ENCODE results near the gene ARID1B. TPM values are rescaled to one million over a fixed set of nuclear protein-coding genes. Genes with fewer than 3 reads are reported as not detected.

ARID1B gene
- total and polyA plus RNA-seq, 4 donors: 49.8 to 90.9 (median 59.0) TPM

GRCh38 chr6:156992020-156992804 is 215.0 kb downstream of the ARID1B start:
- Histone ChIP-seq H3K27me3 (ENCODE audit: control insufficient read depth, insufficient read depth, low read length) (no peaks in the 10 kb centered on the region), H3K9me3 (ENCODE audit: control insufficient read depth, insufficient read depth, low read length) (no peaks in the 10 kb centered on the region), H3K4me1 (ENCODE audit: control insufficient read depth, insufficient read depth, low read length) (peaks cover 14% of the 10 kb centered on the region), H3K27ac (ENCODE audit: low read depth, low read length) (no peak overlapping the region), H3K36me3 (ENCODE audit: control insufficient read depth, insufficient read depth, low read length) (no peaks in the 10 kb centered on the region), H3K4me3 (ENCODE audit: low read depth, low read length) (no peak overlapping the region)
- DNase-seq (ENCODE audit: low read depth in 4 of 6, low spot score in 6 of 6): no peak
- 57% methylated on average over 11 of the region's 13 CpGs for WGBS (ENCODE audit: insufficient coverage)

DNA sequence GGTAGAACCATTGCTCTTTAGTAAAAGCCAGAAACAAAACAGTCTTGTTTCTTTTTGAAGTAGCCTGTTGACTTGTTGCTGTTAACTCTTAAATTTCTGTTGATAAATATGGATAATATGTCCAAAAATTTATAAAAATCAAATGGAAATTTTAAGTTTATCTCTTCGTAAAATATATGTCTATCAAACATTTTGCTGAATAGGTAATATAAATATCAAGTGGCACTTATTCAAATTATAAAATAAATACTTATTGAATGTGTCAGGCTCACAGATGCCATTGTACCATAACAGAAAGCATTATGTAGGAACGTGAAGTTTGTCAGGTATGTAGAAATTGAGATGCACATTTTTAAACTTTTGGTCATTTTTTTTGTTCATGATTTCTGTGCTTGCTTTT is 216.5 kb downstream of the ARID1B start:
- no peak for DNase-seq (ENCODE audit: low read depth in 4 of 6, low spot score in 6 of 6)
- no peaks in the 10 kb centered on the region for H3K27me3 ChIP-seq (ENCODE audit: control insufficient read depth, insufficient read depth, low read length)
- H3K4me3 ChIP-seq (ENCODE audit: low read depth, low read length): no peak overlapping the region
- no peaks in the 10 kb centered on the region for H3K9me3 ChIP-seq (ENCODE audit: control insufficient read depth, insufficient read depth, low read length)
- H3K36me3 ChIP-seq (ENCODE audit: control insufficient read depth, insufficient read depth, low read length): no peaks in the 10 kb centered on the region
- no peak overlapping the region for H3K27ac ChIP-seq (ENCODE audit: low read depth, low read length)
- WGBS (ENCODE audit: insufficient coverage): no CpG with 5 or more reads among the region's 2 CpGs
- H3K4me1 ChIP-seq (ENCODE audit: control insufficient read depth, insufficient read depth, low read length): peaks cover 14% of the 10 kb centered on the region

DNA sequence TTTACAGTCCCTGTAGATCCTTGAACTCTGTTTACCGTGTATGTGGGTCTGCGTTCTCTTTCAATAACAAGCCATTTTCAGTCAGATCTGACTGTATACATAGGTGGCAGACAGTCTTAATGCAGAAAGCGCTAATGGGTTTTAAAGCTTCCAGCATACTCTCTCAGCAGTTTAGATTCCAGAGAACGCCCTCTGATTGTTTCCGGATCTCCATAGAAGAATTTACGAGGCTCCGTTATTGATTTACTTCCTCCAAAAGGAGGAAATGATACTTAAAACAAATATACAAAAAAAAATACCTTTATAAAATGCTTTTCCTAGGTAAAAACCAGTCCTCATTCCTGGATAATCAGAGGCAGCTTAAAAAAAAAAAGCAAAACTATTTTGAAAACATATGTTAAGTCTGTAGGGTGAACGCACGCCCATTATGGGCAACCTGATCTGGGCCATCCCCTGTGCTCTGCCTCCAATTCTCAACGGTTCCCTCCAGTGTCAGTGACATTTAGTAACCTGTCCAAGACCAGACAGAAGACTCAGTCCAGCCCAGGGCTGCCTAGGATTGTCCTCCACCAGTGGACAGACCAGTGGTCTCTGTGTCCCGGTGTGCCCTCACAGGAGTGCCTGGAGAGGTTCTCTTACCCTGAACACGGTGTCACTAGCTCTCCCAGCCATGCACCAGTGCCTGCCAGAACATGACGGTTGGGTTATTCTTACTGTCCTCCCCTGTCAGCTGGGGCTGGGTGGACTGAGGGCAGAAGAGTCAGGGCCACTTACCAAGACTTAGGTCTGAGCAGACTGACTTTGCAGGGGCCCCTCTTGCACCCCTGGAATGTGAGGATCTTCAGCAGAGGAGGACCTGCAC is 217.3 kb downstream of the ARID1B start:
- H3K27ac ChIP-seq (ENCODE audit: low read depth, low read length): no peak overlapping the region
- H3K36me3 ChIP-seq (ENCODE audit: control insufficient read depth, insufficient read depth, low read length): no peaks in the 10 kb centered on the region
- H3K27me3 ChIP-seq (ENCODE audit: control insufficient read depth, insufficient read depth, low read length): no peaks in the 10 kb centered on the region
- H3K4me1 ChIP-seq (ENCODE audit: control insufficient read depth, insufficient read depth, low read length): peaks cover 14% of the 10 kb centered on the region
- WGBS (ENCODE audit: insufficient coverage): 84% methylated on average over 8 of the region's 13 CpGs
- no peak for DNase-seq (ENCODE audit: low read depth in 4 of 6, low spot score in 6 of 6)
- H3K4me3 ChIP-seq (ENCODE audit: low read depth, low read length): no peak overlapping the region
- no peaks in the 10 kb centered on the region for H3K9me3 ChIP-seq (ENCODE audit: control insufficient read depth, insufficient read depth, low read length)

DNA sequence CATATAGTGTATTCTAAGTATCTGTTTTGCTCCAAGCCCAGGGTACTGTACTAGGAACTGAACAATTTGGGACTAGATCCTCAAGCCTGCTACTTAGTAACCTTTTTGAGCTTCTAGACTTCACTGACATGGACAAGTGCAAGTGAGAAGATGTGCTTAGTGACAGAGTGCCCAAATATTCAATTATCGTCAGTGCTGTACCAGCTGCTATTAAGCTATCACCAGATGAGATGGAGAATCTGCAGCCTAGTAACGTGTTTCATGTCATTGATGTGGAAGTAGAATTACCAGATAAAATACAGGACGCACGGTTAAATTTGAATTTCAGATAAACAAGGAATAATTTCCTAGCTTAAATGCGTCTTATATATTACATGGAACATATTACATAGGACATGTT is 218.3 kb downstream of the ARID1B start:
- H3K27ac ChIP-seq (ENCODE audit: low read depth, low read length): no peak overlapping the region
- no peaks in the 10 kb centered on the region for H3K36me3 ChIP-seq (ENCODE audit: control insufficient read depth, insufficient read depth, low read length)
- H3K9me3 ChIP-seq (ENCODE audit: control insufficient read depth, insufficient read depth, low read length): no peaks in the 10 kb centered on the region
- no CpG with 5 or more reads among the region's 5 CpGs for WGBS (ENCODE audit: insufficient coverage)
- no peak for DNase-seq (ENCODE audit: low read depth in 4 of 6, low spot score in 6 of 6)
- peaks cover 14% of the 10 kb centered on the region for H3K4me1 ChIP-seq (ENCODE audit: control insufficient read depth, insufficient read depth, low read length)
- no peaks in the 10 kb centered on the region for H3K27me3 ChIP-seq (ENCODE audit: control insufficient read depth, insufficient read depth, low read length)
- H3K4me3 ChIP-seq (ENCODE audit: low read depth, low read length): no peak overlapping the region

- Histone ChIP-seq H3K36me3 (ENCODE audit: control insufficient read depth, insufficient read depth, low read length) (no peaks in the 10 kb centered on the region), H3K9me3 (ENCODE audit: control insufficient read depth, insufficient read depth, low read length) (no peaks in the 10 kb centered on the region), H3K4me1 (ENCODE audit: control insufficient read depth, insufficient read depth, low read length) (peaks cover 14% of the 10 kb centered on the region), H3K27me3 (ENCODE audit: control insufficient read depth, insufficient read depth, low read length) (no peaks in the 10 kb centered on the region), H3K27ac (ENCODE audit: low read depth, low read length) (no peak overlapping the region), H3K4me3 (ENCODE audit: low read depth, low read length) (no peak overlapping the region)
- DNase-seq (ENCODE audit: low read depth in 4 of 6, low spot score in 6 of 6): no peak
- no CpG with 5 or more reads among the region's 2 CpGs for WGBS (ENCODE audit: insufficient coverage)
Observed at GRCh38 chr6:156996265-156996664, 219.1 kb downstream of the ARID1B start.

DNA sequence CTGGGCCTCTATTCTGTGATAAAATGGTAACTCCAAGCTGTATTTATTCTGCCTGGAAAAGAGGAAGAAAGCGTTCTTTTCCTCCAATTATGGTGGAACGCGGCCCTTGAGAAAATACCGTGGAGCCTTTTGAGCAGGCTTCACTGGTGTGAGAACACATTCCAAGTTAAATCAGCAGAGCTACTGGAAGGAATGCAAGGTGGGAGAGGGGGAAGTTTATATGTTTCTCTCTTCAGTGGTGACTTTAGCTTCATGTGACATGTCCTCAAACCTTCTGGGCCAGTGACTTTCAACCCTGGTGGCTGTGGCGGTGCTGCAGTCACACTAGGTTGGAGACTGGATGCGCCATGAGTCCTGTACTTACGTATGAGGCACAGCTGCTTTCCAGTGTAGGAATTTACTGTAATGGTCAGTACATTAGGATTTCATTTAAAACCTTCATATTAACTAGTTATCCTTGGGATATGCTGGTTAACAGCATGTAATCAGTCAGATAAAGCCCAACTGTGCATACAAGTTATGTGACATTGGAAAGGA is 221.7 kb downstream of the ARID1B start:
- Histone ChIP-seq H3K27ac (ENCODE audit: low read depth, low read length) (no peak overlapping the region), H3K27me3 (ENCODE audit: control insufficient read depth, insufficient read depth, low read length) (no peaks in the 10 kb centered on the region), H3K9me3 (ENCODE audit: control insufficient read depth, insufficient read depth, low read length) (no peaks in the 10 kb centered on the region), H3K4me3 (ENCODE audit: low read depth, low read length) (no peak overlapping the region), H3K36me3 (ENCODE audit: control insufficient read depth, insufficient read depth, low read length) (no peaks in the 10 kb centered on the region), H3K4me1 (ENCODE audit: control insufficient read depth, insufficient read depth, low read length) (peaks cover 9% of the 10 kb centered on the region)
- 81% methylated on average over 5 of the region's 7 CpGs for WGBS (ENCODE audit: insufficient coverage)
- DNase-seq (ENCODE audit: low read depth in 4 of 6, low spot score in 6 of 6): no peak

DNA sequence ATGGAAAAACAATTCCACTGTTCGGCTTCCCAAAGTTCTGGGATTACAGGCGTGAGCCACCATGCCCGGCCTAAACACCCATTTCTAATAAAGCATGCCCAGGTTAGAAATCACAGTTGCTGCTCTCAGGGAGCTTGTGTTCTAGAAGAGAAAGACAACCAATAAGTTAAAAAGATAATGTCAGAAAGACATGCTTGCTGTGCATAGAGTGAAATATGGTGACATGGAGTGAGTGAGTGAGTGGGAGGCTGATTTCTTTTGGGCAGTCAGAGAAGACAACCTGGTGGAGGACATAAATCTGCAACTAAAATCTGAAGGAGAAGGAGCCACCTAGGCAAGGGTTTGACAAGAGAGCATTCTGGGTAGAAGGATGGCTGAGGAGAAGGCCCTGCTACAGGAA is 222.6 kb downstream of the ARID1B start:
- Histone ChIP-seq H3K27ac (ENCODE audit: low read depth, low read length) (no peak overlapping the region), H3K4me1 (ENCODE audit: control insufficient read depth, insufficient read depth, low read length) (peaks cover 5% of the 10 kb centered on the region), H3K27me3 (ENCODE audit: control insufficient read depth, insufficient read depth, low read length) (no peaks in the 10 kb centered on the region), H3K4me3 (ENCODE audit: low read depth, low read length) (no peak overlapping the region), H3K36me3 (ENCODE audit: control insufficient read depth, insufficient read depth, low read length) (no peaks in the 10 kb centered on the region), H3K9me3 (ENCODE audit: control insufficient read depth, insufficient read depth, low read length) (no peaks in the 10 kb centered on the region)
- DNase-seq (ENCODE audit: low read depth in 4 of 6, low spot score in 6 of 6): no peak
- 88% methylated on average over 1 of the region's 3 CpGs for WGBS (ENCODE audit: insufficient coverage)

- 100% methylated on average over 2 of the region's 12 CpGs for WGBS (ENCODE audit: insufficient coverage)
- no peak overlapping the region for H3K4me3 ChIP-seq (ENCODE audit: low read depth, low read length)
- no peak for DNase-seq (ENCODE audit: low read depth in 4 of 6, low spot score in 6 of 6)
- no peaks in the 10 kb centered on the region for H3K27me3 ChIP-seq (ENCODE audit: control insufficient read depth, insufficient read depth, low read length)
- no peak overlapping the region for H3K27ac ChIP-seq (ENCODE audit: low read depth, low read length)
- no peaks in the 10 kb centered on the region for H3K9me3 ChIP-seq (ENCODE audit: control insufficient read depth, insufficient read depth, low read length)
- peaks cover 3% of the 10 kb centered on the region for H3K4me1 ChIP-seq (ENCODE audit: control insufficient read depth, insufficient read depth, low read length)
- H3K36me3 ChIP-seq (ENCODE audit: control insufficient read depth, insufficient read depth, low read length): no peaks in the 10 kb centered on the region
Observed at GRCh38 chr6:157001716-157002115, 224.5 kb downstream of the ARID1B start.

GRCh38 chr6:157002774-157003173 is 225.6 kb downstream of the ARID1B start:
- H3K27me3 ChIP-seq (ENCODE audit: control insufficient read depth, insufficient read depth, low read length): no peaks in the 10 kb centered on the region

More at GRCh38 chr6:157002774-157003173, 225.6 kb downstream of the ARID1B start:
- Histone ChIP-seq H3K4me1 (ENCODE audit: control insufficient read depth, insufficient read depth, low read length) (peaks cover 3% of the 10 kb centered on the region), H3K27ac (ENCODE audit: low read depth, low read length) (no peak overlapping the region), H3K9me3 (ENCODE audit: control insufficient read depth, insufficient read depth, low read length) (no peaks in the 10 kb centered on the region), H3K4me3 (ENCODE audit: low read depth, low read length) (no peak overlapping the region), H3K36me3 (ENCODE audit: control insufficient read depth, insufficient read depth, low read length) (no peaks in the 10 kb centered on the region)
- no peak for DNase-seq (ENCODE audit: low read depth in 4 of 6, low spot score in 6 of 6)
- 83% methylated on average over 1 of the region's 1 CpG for WGBS (ENCODE audit: insufficient coverage)
